Activated gamma-delta T cell treated with Interleukin-2 at 50 U/mL for 16 hours (primary cell): ENCODE data around the gene RAPGEF4.

ENCODE experiments used
- DNase-seq: peaks from one replicate; pipeline ENCODE4 v3.0.0-alpha.2; 2020

The RAPGEF4 gene

GRCh38 chr2:172914341-172915008 is 178.8 kb downstream of the RAPGEF4 start:
- no peak for DNase-seq

DNA sequence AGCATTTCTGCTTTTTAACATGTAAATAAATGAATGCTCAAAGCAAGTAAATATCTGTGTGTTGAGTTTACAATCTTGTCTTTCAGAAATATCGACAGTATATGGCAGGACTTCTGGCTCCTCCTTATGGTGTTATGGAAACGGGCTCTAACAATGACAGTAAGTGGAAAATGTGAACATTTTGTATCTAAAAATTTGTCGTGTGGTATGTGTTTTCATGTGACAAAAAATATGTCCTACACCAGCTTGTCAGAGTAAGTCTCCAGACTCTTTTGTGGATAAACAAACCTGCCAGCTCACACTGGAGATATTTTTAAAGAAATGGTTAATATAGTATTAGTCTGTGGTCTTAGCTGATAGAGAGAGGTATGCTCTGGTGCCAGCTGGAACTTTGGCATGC is 182.1 kb downstream of the RAPGEF4 start:
- DNase-seq: no peak

GRCh38 chr2:172919732-172920131 is 184.1 kb downstream of the RAPGEF4 start:
- no peak for DNase-seq

DNA sequence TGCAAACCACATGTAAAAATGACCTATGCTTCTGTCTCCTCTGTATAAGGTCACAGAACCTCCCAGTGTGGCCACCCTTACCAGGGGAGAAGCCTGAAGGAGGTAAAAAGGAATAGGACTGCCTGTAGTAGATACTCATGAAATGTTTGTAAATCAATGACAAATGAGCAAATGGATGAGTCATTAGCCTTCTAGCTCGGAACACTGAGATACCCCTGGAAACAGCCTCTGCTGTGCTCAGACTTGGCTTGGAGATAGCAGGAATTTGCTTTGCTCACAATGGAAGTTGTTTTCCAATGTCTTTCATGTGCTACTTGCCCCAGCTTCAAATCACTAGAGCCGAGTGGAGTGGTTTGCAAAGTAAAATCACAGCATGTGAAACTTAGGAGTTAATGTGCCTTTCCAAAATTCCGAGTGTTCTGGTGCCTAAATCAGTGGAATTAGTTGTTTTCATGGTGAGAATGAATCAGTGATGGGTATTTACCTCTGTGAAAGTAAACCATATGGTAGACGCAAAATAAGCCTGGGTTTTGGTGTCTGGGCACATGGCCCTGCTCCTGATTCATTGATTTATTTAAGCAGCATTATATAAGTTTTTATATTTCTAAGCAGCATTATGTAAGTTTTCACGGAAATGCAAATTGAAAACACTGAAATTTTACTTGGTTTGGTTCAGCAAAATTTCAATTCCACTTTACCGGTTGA is 186.0 kb downstream of the RAPGEF4 start:
- no peak for DNase-seq

GRCh38 chr2:172922306-172922705 is 186.7 kb downstream of the RAPGEF4 start:
- DNase-seq: no peak

DNA sequence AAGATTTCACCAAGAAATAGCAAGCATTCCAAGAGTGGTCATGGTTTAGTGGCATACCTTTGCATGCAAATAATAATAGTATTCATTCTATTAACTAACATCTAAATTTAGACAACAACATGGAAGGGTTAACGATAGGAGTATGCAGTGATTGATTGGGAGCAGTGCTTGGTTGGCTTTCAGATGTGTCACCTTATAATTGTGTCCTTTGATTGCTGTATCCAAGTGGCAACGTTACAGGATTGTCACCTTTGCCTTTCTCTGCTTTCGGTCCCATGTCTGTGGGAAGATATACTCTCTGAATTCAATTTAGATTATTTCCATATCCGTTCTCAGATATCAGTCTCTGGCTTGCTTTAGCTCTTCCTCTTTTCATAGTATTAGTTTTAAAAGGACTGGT is 187.2 kb downstream of the RAPGEF4 start:
- no peak for DNase-seq

DNA sequence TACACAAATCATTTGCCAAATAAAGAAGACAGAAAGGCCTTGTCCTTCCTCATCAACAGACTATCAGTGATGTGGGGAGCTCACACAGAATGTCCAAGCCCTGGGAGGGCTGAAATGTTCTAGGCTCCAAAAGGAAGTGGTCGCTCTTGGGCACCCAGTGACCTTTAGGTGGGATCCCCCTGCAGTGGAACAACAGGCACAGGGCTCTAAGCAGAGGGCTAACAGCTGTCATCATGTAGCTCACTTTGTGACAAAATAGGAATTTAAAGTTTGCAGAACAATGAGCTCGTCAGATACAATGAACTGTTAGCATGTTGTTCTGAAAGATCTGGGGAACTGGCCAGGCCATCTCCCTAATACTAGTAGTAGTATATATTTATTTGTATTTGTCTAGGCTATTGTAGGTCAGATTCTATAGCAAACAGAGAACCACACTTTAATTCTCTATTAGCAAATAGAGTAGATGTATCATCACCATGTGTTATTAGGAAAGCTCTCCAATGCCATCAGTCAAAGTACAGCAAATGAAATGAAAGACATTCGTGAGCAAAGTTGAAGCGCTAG is 188.5 kb downstream of the RAPGEF4 start:
- no peak for DNase-seq

DNA sequence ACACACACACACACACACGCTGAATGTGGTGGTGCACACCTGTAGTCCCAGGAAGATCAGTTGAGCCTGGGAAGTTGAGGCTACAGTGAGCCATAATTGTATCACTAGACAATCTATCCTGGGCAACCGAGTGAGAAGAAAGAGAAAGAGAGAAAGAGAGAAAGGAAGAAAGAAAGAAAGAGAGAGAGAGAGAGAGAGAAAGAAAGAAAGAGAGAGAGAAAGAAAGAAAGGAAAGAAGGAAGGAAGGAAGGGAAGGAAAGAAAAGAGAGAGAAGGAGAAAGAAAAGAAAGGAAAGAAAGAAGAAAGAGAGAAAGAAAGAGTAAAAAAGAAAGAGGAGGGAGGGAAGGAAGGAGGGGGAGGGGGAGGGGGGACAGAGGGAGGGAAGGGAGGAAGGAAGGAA is 190.0 kb downstream of the RAPGEF4 start:
- no peak for DNase-seq

GRCh38 chr2:172926785-172927640 is 191.4 kb downstream of the RAPGEF4 start:
- no peak for DNase-seq

GRCh38 chr2:172927641-172928357 is 192.2 kb downstream of the RAPGEF4 start:
- DNase-seq: no peak

DNA sequence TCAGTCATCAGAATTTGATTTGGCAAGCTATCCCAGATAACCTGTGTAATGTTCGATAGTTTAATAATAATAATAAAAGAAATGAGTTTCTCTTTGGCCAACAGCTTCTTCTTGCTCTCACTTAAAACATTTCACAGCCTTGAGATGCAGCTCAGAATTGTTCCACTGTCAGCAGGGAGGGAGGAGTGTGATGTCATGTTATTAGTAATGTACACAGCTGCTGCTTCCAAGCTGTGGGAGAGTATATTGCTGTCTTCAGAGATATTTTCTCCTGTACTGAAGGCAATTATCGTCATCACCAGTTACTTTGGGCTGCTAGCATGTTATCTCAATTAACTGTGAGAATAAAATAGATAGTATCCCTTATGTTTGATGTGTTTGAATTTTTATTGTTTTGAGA is 193.1 kb downstream of the RAPGEF4 start:
- DNase-seq: no peak

- no peak for DNase-seq
Observed at GRCh38 chr2:172929644-172930043, 194.0 kb downstream of the RAPGEF4 start.

DNA sequence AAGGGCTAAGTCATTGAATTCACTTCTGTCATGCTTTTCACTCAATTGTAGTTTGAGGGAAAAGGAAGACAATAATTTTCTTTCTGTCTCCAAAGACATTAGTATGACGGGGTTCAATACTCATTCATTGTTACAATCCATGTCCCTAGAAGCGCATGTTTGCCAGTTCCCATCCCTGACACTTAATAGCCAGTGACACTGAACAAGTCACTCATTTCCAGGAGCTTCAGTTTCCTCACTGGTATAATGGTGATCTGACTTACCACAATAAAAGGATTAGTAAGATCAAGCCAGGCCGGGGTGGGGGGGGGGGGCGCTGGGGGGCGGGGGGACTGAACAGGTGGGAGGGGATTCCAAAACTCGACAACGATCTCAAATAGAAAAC is 195.2 kb downstream of the RAPGEF4 start:
- DNase-seq: no peak

DNA sequence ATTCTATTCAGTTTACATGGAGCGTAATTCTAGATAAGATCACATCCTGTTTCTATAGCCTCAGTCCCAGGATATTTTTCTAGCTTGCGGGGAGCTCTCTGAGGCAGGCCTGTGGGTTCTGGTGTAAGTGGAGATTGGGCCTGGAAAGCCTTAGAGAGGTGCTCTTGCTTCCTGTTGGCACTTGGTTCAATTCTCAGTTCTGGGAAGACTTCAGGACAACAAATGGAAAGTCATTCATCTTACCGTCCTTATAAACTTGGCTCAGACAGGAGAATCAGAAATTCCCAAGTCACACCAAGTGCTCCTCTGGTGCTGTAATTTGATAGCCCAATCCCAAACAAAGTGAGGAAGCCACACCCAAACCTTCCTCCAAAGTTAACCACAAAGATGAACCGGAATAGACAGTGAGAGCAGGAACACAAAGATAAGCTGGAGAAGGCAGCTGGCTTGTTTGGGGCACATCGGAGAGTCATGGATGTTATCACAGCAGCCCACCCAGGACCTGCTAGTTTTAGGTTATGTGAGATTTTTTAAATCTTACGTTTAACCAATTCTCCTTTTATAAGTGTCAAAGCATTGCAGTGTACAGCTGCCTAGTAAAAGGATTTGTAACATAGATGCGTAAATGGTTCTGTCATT is 195.7 kb downstream of the RAPGEF4 start:
- no peak for DNase-seq

DNA sequence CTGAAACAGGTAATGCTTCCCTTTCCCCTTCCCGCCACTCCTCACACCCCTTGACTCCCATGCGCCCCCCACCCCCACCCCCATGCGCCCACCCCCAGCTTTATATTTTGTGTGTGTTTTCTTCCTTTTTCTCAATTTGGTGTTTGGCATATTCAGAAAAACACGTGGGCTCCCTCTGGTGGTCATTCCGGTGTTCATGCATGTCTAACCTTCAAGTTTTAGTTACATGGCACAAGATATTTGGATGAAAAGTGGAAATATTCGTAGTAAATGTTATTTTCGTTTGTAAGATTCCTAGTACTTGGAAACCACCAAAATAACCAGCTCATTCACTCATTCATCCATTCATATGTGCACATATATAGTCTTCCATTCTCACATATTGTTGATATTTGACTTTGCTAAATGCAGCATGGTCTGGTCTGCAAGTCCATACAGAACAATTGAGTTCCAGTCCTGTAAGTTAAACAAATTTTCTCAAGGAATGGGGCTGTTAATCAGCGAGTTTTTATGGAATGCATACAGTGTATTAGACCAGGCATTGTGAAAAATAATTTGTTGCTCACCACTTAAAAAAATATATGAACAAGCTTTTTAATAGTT is 196.4 kb downstream of the RAPGEF4 start:
- peak; percentile 62 for DNase-seq

DNA sequence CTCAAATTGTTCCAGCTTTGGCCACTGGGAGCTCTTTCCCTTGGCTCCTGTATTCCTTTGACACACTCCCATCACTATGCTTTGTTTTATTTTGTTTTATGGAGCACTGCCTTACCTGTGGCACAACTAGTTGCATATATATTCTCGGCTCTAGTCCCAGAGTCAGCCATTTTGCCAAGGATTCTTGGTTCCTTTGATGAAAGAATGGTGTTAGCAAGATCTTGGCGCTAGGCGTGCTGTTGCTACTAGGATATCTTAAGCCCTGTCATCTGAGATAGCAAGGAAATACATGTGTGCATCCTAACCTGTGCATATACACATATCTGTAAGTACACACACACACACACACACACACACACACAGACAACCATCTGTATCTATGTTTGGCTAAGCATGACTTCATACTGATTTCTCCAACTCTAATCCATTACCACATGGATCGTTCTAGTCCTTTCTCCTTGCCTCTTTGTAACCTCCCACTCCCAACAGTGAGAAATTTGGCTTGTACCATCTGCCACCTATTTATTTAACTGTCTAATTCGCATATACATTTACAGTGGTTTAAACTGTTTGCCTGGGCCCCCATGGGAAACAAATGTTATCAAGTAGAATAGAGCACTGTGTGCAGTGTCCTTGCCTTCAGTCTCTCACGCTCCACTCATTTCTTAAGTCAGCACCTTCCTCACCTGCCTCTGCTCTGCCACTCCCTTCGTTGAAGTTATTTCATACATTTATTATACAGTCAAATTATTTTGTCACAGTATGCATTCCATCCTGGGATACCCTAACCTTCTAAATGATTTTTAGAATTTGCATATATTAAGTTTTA is 202.5 kb downstream of the RAPGEF4 start:
- no peak for DNase-seq

- DNase-seq: no peak
Observed at GRCh38 chr2:172938713-172939375, 203.2 kb downstream of the RAPGEF4 start.

GRCh38 chr2:172943539-172943938 is 207.9 kb downstream of the RAPGEF4 start:
- DNase-seq: no peak

- DNase-seq: no peak
Observed at GRCh38 chr2:172944022-172944793, 208.6 kb downstream of the RAPGEF4 start.
